PC-9 (cell line): ENCODE measurements around the gene MFSD11. TPM values are rescaled to one million over a fixed set of nuclear protein-coding genes. Genes with fewer than 3 reads are reported as not detected.
A peak's percentile ranks its signal among the peaks of the same experiment; 100 is the strongest.

ENCODE experiments used
- BruUV-seq: library from RNA; stranded (reverse); fragments of 400-500 nt; replicated peaks from 2 replicates; lab custom pipeline; 2021; lab: Mats Ljungman, UMichigan
- CTCF ChIA-PET: fragments of 300-600 bp; sonication (Branson Sonifier 250); formaldehyde crosslinking; loops from one replicate; lab custom pipeline; 2022; ENCODE audit warnings: antibody characterized with exemption; lab: Charles Lee
- POLR2A ChIA-PET: fragments of 300-600 bp; sonication (Branson Sonifier 250); formaldehyde crosslinking; loops from one replicate; lab custom pipeline; 2022; ENCODE audit warnings: antibody characterized with exemption; ENCODE audit not compliant: unreplicated experiment; lab: Charles Lee
- DNase-seq, 2 experiments: peaks; one replicate each; pipeline versions ENCODE4 v3.0.0 to v3.0.0-alpha.2; 2015 to 2022; ENCODE audit warnings: mixed read lengths in 1 of 2
- H2AFZ ChIP-seq: fragments of 200-600 bp; sonication (generic); 2 replicates; pipeline ENCODE4 v1.8.1; 2017; ENCODE audit warnings: antibody characterized with exemption
- H3F3A ChIP-seq: fragments of 200-600 bp; sonication (generic); 2 replicates; pipeline ENCODE4 v1.8.1; 2017; ENCODE audit warnings: antibody characterized with exemption, mild to moderate bottlenecking, low read depth; ENCODE audit not compliant: insufficient read depth
- H3K27ac ChIP-seq: fragments of 200-600 bp; sonication (generic); 2 replicates; pipeline ENCODE4 v1.6.1; 2016; ENCODE audit warnings: mixed run types
- H3K27me3 ChIP-seq: fragments of 200-600 bp; sonication (generic); 2 replicates; pipeline ENCODE4 v1.6.1; 2016; ENCODE audit warnings: low read depth, mixed run types; ENCODE audit not compliant: insufficient read depth
- H3K36me3 ChIP-seq: fragments of 200-600 bp; sonication (generic); 2 replicates; pipeline ENCODE4 v1.6.1; 2016; ENCODE audit warnings: low read depth, mixed run types
- H3K4me1 ChIP-seq: fragments of 200-600 bp; sonication (generic); replicated peaks from 2 replicates; pipeline ENCODE4 v1.6.1; 2016; ENCODE audit warnings: mixed run types; ENCODE audit not compliant: insufficient read depth
- H3K4me2 ChIP-seq: fragments of 200-600 bp; sonication (generic); 2 replicates; pipeline ENCODE4 v1.6.1; 2017; ENCODE audit warnings: mixed run types
- H3K4me3 ChIP-seq: fragments of 200-600 bp; sonication (generic); 2 replicates; pipeline ENCODE4 v1.6.1; 2016; ENCODE audit warnings: mixed run types
- H3K79me2 ChIP-seq: fragments of 200-600 bp; sonication (generic); 2 replicates; pipeline ENCODE4 v1.6.1; 2017; ENCODE audit warnings: low read depth, mixed run types
- H3K9me2 ChIP-seq: fragments of 200-600 bp; sonication (generic); 2 replicates; pipeline ENCODE4 v1.8.1; 2017; ENCODE audit warnings: mild to moderate bottlenecking; ENCODE audit not compliant: insufficient read depth
- H3K9me3 ChIP-seq: fragments of 200-600 bp; sonication (generic); 2 replicates; pipeline ENCODE4 v1.8.1; 2016; ENCODE audit warnings: low read depth; ENCODE audit not compliant: insufficient read depth
- H4K20me1 ChIP-seq: fragments of 200-600 bp; sonication (generic); 2 replicates; pipeline ENCODE4 v1.8.1; 2017; ENCODE audit not compliant: insufficient read depth
- EZH2 ChIP-seq: fragments of 200-600 bp; sonication (generic); IDR thresholded peaks from 2 replicates; pipeline ENCODE4 v1.8.0; 2017; ENCODE audit warnings: antibody characterized with exemption, low read depth
- intact Hi-C: fragments of 100-400 bp; cut with micrococcal nuclease; formaldehyde crosslinking; loops from one replicate; pipeline ENCODE4 v1.10.0; 2022; ENCODE audit not compliant: unreplicated experiment
- total RNA-seq: library from RNA; stranded (reverse); gene quantifications from 2 replicates; pipeline ENCODE4 v1.2.3, GENCODE V29; 2021
- TF ChIP-seq, protein P1 (sequence below): fragments of 200-600 bp; sonication (generic); conservative IDR thresholded peaks from 2 replicates; pipeline ENCODE4 v1.6.1; 2017; ENCODE audit warnings: mixed run types, antibody characterized with exemption, mild to moderate bottlenecking, moderate library complexity

The MFSD11 gene
- total RNA-seq, 1 experiment from 2014 or later: 47.3 TPM

DNA sequence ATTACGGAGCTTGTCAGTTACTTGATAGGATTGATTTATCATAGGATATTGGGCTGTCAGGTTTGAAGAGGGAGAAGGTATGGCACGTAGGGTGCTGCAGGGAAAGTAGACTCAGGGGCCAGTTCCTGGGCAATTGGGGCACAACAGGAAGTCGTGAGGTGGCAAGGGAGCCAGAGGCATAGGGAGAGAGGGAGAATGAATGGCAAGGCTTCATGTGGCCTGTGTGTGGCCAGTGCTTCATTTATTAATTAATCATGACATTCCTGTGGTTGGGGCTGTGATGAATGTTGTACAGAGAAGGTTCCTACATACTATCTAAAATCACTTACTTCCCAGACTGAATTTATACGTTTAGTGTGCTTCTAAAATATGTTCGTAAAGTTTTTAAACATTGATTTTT is 19.3 kb downstream of the MFSD11 start:
- no peak for DNase-seq
- TF ChIP-seq EZH2: no peak
- TF ChIP-seq, protein P1, sequence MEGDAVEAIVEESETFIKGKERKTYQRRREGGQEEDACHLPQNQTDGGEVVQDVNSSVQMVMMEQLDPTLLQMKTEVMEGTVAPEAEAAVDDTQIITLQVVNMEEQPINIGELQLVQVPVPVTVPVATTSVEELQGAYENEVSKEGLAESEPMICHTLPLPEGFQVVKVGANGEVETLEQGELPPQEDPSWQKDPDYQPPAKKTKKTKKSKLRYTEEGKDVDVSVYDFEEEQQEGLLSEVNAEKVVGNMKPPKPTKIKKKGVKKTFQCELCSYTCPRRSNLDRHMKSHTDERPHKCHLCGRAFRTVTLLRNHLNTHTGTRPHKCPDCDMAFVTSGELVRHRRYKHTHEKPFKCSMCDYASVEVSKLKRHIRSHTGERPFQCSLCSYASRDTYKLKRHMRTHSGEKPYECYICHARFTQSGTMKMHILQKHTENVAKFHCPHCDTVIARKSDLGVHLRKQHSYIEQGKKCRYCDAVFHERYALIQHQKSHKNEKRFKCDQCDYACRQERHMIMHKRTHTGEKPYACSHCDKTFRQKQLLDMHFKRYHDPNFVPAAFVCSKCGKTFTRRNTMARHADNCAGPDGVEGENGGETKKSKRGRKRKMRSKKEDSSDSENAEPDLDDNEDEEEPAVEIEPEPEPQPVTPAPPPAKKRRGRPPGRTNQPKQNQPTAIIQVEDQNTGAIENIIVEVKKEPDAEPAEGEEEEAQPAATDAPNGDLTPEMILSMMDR: no peak
- Histone ChIP-seq H3K27ac (no peak overlapping the region), H3K9me3 (no peaks in the 10 kb centered on the region), H3K36me3 (no peaks in the 10 kb centered on the region), H3K4me2 (no peak overlapping the region), H3K27me3 (no peaks in the 10 kb centered on the region), H3K4me3 (no peak overlapping the region), H2AFZ (no peak overlapping the region), H4K20me1 (no peaks in the 10 kb centered on the region), H3K9me2 (no peaks in the 10 kb centered on the region), H3F3A (no peaks in the 10 kb centered on the region), H3K4me1 (no peaks in the 10 kb centered on the region), H3K79me2 (no peaks in the 10 kb centered on the region)
- BruUV-seq: no TSS peak
- intact Hi-C loops: no loop called here
- POLR2A ChIA-PET: no interaction called here
- CTCF ChIA-PET: no interaction called here

DNA sequence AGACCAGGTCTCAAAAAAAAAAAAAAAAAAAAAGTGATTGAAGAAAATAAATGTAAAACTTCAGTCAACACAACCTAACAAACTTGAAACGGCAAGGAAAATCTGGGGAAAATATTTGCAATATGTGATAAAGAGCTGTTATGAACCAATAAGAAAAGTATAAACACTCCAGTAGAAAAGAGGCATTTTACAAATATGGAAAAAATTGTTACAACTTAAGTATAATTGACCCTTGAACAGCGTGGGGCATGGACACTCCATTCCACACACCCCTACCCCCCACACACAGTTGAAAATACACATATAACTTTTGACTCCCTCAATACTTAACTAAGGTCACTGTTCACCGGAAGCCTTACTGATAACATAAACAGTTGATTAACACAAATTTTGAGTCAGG is 20.7 kb downstream of the MFSD11 start:
- Histone ChIP-seq H4K20me1 (no peaks in the 10 kb centered on the region), H3K36me3 (no peaks in the 10 kb centered on the region), H3K79me2 (no peaks in the 10 kb centered on the region), H2AFZ (no peak overlapping the region), H3K4me1 (no peaks in the 10 kb centered on the region), H3K27me3 (no peaks in the 10 kb centered on the region), H3F3A (no peaks in the 10 kb centered on the region), H3K4me3 (no peak overlapping the region), H3K4me2 (no peak overlapping the region), H3K9me2 (no peaks in the 10 kb centered on the region), H3K27ac (no peak overlapping the region), H3K9me3 (no peaks in the 10 kb centered on the region)
- no peak for TF ChIP-seq EZH2
- TF ChIP-seq, protein P1: no peak
- no peak for DNase-seq
- intact Hi-C loops: no loop called here
- BruUV-seq: no TSS peak
- CTCF ChIA-PET: no interaction called here
- POLR2A ChIA-PET: no interaction called here

DNA sequence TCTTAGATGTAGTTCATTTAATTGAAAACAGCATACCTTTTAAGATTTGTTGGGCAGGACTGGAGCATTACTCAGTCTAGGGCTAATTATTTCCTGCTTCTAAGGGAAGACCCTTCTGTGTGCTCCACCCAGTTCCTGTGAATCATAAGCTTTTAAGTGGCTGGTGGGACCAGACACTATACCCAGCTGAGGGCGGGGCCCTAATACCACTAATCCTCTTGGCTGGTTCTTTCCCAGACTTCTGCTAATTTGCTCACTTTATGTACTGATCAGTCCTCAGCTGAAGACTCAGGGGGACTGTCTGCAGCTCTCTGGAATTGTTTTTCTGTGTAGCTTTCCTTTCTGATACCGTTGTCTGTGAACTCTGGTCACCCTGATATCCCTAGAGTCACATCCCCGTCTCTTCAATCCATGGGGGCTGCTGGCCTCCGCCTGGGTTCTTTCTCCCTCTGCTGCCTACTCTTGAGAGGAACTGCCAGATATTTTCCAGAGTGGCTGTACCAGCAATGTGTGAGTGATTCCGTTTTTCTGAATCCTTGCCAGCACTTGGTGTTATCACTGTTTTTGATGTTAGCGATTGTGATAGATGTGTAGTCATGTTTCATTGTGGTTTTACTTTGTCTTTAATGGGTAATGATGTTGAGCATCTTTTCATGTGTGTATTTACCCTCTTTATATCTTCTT is 35.1 kb downstream of the MFSD11 start:
- no peaks in the 10 kb centered on the region for H3K27me3 ChIP-seq
- H3F3A ChIP-seq: no peaks in the 10 kb centered on the region
- TF ChIP-seq EZH2: no peak
- TF ChIP-seq, protein P1: no peak
- POLR2A ChIA-PET: interaction anchor here (0.7 kb wide), 1 partner anchor 31 kb away, joined by 4 read pairs; no protein-coding TSS in a partner anchor
- BruUV-seq: no TSS peak
- no peaks in the 10 kb centered on the region for H3K9me2 ChIP-seq
- H3K79me2 ChIP-seq: no peaks in the 10 kb centered on the region
- H3K36me3 ChIP-seq: no peaks in the 10 kb centered on the region
- CTCF ChIA-PET: no interaction called here
- no peaks in the 10 kb centered on the region for H4K20me1 ChIP-seq
- intact Hi-C loops: no loop called here
- no peak overlapping the region for H2AFZ ChIP-seq
- peak overlapping the region; percentile 26; the same call in 1 of the 2 replicates for H3K4me2 ChIP-seq
- peak; percentile 29 to 66 for DNase-seq
- H3K4me1 ChIP-seq: peaks cover 13% of the 10 kb centered on the region; the same call in 1 of the 2 replicates
- H3K27ac ChIP-seq: peak overlapping the region; percentile 45; the same call in 1 of the 2 replicates
- no peaks in the 10 kb centered on the region for H3K9me3 ChIP-seq
- no peak overlapping the region for H3K4me3 ChIP-seq
